GM21529 (cell line): Measurements from ENCODE around the gene SAMM50.

Experiments used
- ATAC-seq: cut with Tn5 transposase; IDR thresholded peaks from one replicate; pipeline ENCODE4 v1.9.1; 2021; ENCODE audit not compliant: unreplicated experiment

Gene SAMM50

DNA sequence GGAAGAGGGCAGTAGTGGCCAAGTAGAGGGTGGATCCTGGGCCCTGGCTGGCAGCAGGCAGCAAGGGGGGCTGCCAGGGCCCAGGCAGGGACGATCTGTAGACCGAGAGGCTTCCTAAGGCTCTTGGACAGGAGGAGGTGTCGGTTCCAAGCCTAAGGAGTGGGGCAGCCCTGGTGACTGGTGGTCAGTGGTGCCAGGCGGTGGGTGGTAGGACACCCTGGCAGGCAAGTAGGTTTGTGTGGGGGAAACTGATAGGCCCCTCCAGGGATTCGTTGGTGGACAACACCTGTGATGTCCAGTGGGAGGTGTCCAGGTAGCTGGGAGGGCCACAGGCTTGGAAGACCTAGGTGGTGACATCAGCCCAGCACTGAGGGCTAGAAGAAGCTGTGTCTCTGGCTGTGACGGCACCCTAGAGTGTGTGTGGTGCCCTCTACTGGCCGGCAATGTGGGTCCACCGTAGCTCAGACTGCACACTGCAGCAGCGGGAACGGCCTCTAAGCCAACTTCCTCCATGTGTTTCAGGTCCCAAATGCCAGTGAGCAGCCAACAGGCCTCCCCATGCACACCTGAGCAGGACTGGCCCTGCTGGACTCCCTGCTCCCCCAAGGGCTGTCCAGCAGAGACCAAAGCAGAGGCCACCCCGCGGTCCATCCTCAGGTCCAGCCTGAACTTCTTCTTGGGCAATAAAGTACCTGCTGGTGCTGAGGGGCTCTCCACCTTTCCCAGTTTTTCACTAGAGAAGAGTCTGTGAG is 9.4 kb upstream of the SAMM50 start:
- ATAC-seq, result no peak

DNA sequence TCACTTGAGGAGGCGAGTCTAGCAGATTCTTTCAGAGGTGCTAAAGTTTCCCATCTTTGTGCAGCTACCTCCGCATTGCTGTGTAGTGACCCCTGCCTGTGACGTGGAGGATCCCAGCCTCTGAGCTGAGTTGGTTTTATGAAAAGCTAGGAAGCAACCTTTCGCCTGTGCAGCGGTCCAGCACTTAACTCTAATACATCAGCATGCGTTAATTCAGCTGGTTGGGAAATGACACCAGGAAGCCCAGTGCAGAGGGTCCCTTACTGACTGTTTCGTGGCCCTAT is 8.9 kb upstream of the SAMM50 start:
- ATAC-seq, result no peak

DNA sequence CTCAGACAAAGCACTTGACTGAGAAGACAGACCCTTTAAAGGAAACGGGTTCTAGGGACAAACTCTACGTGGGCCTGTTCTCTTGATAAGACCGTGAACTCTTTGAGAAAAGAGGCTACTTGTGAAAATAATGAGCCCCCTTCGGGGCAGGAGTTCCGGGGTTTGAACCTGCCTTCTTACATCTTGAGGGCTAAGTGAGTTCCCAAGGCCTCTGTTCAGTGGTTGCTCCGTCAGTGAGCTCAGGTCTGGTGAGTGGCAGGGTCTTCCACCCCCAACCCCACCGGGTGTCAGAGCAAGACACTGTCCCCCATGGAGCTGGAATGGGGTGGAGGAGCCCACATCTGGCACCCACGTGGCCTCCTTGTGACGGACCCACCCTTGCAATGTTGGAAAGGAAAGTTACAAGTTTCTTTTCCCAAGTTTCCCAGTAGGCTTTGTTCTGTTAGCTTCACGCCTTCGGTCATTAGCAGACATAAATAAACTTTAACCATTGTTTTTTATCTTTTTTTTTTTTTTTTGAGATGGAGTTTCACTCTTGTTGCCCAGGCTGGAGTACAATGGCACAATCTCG is 6.3 kb upstream of the SAMM50 start:
- ATAC-seq, result no peak

DNA sequence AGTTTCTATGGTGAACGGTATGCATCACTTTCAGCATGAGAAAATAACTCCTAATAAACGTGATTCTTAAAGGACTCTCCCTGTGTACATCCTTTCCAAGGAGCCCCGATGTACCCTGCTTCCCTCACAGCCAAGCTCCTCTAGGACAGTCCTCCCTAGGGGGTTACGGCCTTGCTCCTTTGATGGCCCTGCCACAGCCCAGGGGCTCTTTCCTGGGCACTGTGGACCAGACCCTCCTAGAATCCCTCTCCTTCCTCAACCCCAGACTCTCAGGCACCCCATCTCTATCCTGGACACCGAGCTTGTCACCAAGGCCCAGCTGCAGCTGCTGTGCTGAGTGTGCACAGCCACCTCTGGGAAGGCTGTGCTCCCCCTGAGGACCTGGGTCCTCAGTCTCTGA is 3.9 kb upstream of the SAMM50 start:
- no peak for ATAC-seq

DNA sequence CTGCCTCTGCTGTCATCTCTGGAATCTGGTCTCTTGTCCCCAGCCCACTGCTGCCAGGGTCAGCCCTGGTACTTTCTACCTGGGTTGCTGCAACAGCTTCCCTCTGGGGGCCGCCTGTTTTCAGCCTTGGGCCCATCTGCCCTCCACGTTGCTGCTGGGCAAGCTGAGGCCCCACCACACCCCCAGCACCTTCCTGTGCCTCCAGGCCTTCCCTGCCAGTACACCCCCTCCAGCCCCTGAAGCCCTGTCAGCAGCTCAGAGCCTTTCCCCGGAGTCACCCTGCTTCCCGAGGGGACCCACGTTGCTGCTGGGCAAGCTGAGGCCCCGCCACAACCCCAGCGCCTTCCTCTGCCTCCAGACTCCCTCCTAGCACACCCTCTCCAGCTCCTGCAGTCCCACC is 3.3 kb upstream of the SAMM50 start:
- no peak for ATAC-seq

DNA sequence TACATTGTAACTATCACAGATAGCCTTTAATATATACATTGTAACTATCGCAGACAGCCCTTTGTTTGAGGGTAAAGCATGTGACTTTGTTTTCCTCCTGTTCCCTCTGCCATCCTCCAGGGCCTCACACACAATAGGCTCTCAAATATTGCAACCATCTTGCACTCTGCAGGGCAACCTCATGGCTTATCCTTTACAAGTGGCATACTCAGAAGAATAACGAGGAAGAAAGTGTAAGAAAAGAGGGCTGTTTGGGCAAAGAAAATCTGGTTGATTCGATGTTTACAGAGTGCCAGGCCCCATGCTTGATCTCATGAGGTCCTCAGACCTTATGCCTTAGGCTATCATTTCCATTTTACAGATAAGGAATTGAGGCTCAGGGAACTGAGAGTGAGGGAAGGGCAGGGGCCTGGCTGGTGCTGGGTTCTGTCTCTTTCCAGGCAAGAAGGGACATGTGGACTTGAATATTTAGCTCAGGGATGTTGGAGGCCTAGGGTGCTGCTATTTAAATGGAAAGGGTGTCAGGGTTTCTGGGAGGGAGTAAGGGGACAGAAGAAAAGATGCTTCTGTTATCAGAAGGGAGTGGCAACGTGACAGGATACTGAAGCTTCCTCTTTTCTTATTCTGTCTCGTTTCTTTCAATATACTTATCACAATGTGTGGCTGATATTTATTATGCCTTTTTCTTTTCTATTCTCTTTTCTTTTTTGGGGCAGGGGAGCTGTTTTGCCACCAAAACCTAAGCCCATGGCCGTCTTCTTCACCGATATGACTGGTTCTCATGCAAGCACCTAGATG is 1.1 kb upstream of the SAMM50 start:
- ATAC-seq, result no peak

DNA sequence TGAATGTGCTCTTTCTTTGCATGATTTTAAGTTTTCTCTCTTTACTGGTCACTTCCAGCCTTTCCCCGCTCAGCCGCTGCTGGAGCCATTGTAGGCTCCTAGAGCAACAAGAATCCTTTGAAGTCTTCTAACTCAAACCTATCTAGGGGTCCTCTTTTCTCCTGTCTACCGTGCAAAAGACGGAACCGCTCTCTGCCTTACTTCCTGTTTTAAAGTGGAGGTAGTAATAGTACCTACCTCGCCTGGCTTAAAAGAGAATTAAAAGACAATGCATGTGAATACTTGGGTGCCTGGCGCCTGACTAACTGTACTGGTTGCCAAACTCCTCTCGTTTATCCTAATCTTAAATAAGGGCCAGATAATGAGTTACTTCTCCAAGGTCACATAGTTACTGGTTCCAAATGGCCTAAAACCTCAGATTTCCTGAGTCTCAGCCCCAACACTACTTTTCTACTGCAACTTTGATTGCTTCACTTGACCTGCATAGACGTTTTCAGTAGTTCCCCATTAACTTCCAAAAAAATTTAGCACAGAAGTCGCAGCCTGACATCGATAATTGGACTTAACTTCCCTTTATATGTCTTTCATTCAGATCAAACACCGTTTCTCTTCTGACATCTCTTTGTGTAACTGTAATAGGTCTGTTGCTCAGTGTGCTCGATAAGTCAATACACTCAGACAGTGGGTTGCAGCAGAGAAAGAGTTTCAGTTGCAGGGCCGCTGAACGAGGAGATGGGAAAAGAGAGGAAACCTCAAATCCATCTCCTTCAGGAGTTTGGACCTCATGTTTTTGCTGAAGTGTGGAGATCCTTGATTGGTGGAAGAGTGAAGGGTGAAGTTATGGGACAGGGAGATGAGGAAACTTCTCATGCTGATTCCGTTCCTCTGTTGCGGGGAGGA is 891 bp downstream of the SAMM50 start:
- no peak for ATAC-seq

DNA sequence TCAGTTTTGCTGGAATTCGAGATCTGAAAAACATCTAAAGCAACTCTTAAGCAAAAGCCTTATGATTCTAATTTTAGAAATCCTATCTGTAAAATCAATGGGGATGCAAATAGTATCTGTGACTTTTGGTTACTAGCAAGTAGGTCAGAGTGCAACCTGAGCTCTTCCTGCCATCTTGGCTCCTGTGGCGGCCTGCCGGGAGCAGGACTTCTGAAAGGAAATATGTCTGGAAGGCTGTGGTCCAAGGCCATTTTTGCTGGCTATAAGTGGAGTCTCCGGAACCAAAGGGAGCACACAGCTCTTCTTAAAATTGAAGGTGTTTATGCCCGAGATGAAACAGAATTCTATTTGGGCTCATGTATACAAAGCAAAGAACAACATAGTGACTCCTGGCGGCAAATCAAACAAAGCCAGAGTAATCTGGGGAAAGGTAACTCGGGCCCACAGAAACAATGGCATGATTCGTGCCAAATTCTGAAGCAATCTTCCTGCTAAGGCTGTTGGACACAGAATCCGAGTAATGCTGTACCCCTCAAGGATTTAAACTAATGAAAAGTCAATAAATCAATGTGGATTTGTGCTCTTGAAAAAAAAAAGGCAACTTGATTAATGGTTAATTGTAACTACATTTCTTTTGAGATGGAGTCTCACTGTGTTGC is 1.7 kb downstream of the SAMM50 start:
- no peak for ATAC-seq

DNA sequence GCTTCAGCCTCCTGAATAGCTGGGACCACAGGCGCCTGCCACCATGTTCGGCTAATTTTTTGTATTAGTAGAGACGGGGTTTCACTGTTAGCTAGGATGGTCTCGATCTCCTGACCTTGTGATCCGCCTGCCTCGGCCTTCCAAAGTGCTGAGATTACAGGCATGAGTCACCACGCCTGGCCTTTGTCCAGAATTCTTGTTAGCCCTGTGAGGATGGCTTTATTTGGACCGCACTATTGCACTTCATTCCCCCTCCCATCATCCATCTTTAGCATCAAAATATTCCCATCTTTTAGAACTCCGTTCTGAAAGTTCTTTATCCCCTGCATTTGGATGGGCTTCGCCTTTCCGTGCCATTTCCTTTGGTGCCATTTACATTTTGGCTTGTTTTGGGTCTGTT is 2.6 kb downstream of the SAMM50 start:
- ATAC-seq, result no peak

DNA sequence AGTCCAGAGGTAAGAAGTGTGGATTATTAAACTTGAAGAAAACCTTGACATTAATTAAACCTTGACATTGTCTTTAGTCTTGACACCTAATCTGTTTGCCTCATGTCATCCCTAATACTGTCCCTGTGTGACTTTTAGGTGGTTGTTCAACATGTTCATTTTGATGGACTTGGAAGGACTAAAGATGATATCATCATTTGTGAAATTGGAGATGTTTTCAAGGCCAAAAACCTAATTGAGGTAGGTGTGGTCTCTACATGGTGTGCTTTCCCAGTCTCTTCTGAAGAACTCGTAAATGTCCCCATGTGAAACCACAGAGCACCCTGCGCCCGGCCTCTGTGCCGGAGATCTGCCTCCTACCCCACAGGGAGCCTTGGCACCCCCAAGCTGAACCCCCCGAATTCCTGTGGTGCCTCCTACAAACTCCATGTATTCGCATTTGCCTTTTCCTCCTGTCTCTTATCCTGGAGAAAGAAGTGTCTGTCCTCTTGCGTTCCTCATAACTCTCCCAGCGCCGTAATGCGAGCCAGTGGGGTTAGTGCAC is 9.1 kb downstream of the SAMM50 start:
- ATAC-seq, result no peak

DNA sequence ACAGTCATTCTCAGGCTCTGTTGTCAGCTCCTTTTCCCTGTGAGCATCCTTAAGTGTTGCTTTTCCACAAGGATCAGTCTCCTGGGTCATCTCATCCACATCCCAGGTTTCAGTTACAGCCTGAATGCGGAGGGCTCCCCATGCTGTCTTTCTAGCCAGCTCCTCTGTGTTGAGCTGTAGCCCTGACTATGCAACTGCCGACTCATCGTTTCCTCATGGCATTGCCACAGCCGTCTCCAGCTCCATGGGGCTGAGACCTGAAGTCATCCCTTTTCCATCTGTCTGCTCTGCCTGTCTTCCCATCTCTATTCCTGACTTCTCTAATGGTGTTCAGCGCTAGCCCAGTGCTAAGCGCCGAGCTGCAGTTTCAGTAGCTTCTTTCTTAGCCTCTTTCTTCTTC is 11.8 kb downstream of the SAMM50 start:
- no peak for ATAC-seq

DNA sequence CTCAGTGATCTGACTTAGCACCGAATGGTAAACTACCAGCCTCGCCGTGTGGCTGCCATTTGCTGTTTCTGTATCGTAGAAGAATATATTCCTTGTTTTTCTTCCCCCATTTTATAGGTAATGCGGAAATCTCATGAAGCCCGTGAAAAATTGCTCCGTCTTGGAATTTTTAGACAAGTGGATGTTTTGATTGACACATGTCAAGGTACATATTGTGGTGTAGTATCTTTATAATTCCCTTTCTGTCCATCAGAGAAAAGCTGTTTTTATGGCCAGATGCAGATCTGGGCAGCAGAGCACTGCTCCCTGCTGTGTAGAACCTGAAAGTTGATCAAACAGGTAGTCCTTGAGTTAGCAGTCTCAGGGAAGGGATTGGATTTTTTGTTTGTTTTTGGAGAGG is 13.4 kb downstream of the SAMM50 start:
- ATAC-seq, result no peak

DNA sequence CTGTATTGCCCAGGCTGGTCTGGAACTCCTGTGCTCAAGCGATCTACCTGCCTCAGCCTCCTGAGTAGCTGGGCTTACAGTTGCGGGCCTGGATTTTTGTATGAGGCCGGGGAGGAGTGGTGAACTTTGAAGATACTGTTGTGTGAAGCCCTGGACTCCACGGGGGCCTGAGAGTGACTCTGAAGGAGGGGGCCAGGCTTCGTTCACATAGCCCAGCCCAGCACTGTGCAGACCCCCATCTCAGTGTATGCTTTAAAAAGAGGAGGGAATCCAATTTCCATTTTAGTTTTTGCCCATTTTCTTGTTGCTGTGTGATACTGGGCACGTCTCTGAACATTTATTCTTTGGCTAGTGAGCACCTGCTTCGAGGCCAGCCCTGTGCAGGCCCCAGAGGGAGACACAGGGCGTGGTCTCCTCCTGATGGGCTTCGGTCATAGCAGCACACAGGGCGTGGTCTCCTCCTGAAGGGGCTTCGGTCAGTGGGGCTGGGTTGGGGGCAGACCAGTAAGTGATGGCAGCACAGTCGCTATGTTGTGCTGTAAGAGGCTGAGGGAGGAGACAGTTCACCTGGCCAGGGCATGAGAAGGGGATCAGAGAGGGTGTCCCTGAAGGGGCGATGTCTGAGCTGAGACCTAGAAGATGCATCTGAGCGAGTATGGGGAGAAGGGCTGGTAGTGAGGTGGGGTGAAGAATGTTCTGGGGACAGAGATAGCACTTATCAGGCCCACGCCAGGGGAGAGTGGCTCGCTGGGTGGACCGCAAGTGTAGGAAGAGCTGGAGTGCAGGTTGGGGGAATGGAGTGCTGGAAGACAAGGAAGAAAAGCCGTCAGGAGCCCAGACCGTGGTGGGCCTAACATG is 14.0 kb downstream of the SAMM50 start:
- ATAC-seq, result no peak

DNA sequence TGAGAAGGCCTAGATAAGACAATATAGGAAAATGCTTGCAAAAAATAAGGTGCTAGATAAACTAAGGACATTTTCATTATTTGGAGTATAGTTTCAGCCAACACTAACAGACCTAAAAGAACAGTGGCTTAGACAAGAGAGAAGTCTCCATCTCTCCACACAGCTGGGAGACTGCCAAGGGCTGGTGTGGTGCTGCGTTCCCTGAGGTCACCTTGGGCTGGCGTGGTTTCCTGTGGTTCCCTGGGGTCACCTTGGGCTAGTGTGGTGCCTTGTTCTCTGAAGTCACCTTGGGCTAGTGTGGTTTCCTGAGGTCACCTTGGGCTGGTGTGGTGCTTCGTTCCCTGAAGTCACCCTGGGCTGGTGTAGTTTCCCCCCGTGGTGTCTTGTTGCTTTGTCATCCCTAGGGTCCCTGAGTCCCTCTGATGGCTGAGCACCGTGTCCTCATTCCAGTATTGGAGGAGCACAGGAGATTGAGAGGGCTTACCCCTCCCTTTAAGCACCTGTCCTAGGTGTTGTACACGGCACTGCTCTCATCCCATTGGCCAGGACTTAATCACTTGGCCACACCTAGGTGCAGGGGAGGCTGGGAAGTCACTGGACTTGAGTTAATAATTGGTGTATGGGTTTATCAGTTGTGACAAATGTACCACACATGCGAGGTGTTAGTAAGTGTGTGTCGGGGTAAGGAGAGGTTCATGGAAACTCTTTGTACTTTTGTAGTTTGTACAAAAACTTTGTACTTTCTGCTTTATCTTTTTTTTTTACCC is 14.9 kb downstream of the SAMM50 start:
- no peak for ATAC-seq

DNA sequence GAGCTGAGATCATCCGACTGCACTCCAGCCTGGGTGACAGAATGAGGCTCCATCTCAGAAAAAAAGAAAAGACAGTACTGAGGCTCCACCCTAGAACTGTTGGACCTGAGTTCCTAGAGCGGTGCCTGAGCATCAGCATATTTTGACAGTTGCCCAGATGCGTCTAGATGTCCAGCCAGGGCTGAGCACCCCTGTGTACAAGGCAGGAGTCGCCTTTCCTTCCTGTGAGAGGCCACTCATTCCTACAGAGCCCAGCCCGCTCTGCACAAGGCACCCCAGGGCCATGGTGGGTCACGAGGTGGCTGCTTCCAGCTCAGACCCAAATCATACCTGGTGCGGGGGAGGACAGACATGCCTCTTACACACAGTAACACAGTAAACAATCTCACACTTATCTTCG is 15.9 kb downstream of the SAMM50 start:
- no peak for ATAC-seq

DNA sequence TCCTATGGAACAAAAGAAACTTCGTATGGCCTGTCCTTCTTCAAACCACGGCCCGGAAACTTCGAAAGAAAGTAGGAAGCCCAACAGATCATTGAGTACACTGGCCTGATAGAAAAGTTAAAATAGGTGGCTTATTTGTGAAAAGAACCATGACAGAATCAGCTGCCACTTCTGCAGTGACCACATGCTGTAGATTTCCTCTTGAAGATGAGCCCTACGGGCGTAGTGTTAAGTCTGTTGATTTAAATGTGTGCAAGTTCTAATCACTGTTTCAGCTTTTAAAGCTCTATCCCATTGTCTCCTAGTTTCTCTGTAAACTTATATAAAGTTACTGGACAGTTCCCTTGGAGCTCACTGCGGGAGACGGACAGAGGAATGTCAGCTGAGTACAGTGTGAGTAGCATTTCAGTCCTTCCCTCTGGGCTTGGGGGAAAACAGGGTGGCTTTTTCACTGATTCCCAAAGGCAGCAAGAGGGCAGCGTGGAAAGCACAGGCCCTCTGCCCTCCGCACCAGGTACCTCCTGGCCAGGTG is 17.8 kb downstream of the SAMM50 start:
- ATAC-seq, result no peak

DNA sequence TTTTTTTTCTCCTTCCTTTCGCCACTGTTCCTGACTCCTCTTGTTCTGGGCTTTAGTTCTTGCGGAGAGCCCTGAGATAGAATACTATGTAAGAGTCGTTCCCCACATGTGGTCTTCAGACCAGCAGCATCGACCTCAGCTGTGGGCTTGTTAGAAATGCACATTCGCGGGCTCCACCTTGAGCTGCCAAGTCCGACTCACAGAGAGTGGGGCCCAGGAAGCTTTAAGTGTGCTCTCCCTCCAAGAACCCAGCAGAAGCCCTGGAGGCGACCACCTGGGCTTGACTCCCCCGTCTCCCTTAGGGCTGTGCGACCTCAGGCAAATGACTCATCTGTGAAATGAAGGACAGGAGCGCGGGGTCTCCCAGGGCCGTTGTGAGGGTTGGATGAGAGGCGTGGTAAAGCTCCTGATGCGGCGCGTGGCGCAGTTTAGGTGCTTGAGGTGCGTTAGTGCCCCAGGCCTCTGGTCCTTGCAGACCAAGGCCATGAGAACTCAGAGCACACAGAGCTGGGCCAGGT is 18.8 kb downstream of the SAMM50 start:
- ATAC-seq, result no peak

DNA sequence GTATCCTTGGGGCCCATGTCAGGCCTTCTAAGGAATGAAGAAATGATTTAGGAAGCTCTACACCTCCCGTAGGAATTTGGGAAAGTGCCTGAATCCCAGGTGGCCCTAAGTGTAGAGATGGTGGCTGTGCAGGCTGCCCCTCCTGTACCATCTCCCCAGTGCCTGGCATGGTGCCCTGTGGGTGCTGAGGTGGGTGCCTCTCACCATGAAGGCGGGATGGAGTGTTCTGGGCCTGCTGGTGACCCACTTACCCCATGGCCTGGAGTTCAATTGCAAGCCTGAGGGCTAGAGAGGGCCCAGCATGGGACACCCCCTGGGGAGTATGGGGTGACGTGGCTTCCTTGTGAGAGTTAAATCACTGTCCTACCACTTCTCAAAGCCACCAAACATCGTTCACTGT is 19.8 kb downstream of the SAMM50 start:
- no peak for ATAC-seq
